GM18499 (cell line): ENCODE results near the gene ITGA8.
"Not testable (repeated sequence)": the region's sequence is repeated elsewhere in the genome, so short reads cannot be mapped to it uniquely, and the experiment has no call there.

Experiments used
- ATAC-seq: cut with Tn5 transposase; IDR thresholded peaks from one replicate; pipeline ENCODE4 v1.9.1; 2021; ENCODE audit warnings: moderate number of reproducible peaks; ENCODE audit not compliant: insufficient read depth, unreplicated experiment

Gene ITGA8

DNA sequence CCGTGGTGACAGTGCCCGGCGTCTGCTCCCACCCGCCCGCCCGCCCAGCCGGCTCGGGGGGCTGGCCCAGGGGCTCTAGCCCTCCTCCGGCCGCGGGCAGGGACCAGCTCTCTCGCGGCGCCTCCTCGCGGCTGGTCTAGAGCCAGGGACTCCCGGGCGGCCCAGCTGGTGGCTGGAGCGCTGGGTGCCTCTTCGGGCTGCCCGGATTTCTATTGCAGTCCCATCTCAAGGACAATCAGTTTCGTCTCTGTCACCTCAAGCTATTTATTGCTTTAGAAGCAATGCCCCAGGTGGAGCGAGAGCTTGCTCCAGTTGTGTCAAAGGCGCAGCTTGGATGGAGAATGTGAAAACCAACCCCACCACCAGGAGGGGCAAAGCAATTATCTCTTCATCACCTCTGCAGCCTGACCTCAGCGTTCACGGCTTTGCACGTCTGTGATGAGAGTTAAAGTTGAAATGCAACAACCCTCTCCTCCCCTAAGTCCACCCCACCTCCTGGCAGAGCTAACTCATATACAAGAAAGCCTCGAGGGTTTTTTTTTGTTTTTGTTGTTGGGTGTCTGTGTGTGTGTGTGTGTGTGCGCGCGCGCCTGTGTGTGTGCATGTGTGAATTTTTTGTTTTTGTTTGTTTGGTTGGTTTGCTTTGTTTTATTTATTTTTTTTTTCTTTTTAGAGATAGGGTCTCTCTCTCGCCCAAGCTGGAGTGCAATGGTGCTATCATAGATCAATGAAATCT lies at the start of gene ITGA8:
Gene ITGA8 (minus strand): TSS at position 24 of the 736 bp plus-strand sequence. CDS start 151 bp downstream, outside the sequence.
- ATAC-seq: no peak

DNA sequence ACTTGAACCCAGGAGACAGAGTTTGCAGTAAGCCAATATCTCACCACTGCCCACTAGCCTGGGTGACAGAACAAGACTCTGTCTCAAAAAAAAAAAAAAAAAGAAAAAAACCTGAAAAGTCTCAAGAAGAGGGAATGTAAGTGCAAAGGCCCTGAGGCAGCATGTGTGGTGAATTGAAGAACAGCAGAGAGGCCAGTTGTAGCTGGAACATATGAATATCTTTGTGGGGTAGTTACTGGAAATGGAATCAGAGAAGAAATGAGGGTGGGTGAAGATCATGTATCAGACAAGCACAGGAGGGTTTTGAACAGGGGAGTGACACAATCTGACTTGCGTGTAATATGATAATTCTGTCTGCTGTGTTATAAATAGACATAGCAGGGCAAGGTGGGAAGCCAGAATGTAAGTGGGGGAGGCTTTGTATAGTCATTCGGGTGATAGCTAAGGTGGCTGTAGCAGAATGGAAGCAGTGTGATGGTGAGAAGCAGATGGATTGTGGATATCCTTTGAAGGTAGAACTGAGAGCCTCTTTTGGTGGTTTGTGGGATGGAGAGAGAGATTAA lies 45.3 kb upstream of the ITGA8 start:
- no peak for ATAC-seq

DNA sequence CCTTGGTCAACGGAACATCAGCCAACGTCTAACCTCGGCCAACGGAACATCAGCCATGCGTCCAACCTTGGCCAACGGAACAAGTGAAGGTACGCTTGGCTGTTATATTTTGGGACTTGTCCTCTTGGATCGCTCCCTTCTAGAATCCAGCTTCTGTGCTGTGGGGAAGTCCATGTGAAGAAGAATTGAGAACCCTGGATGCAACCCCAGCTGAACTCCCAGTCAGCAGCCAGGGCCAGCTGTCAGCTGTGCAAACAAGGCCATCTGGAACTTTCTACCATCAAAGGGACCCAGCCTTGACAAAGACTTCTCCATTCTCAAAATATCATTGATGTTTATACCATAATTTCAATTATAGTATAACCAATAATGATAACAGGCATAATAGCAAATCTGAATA lies 43.3 kb upstream of the ITGA8 start:
- ATAC-seq: no peak

DNA sequence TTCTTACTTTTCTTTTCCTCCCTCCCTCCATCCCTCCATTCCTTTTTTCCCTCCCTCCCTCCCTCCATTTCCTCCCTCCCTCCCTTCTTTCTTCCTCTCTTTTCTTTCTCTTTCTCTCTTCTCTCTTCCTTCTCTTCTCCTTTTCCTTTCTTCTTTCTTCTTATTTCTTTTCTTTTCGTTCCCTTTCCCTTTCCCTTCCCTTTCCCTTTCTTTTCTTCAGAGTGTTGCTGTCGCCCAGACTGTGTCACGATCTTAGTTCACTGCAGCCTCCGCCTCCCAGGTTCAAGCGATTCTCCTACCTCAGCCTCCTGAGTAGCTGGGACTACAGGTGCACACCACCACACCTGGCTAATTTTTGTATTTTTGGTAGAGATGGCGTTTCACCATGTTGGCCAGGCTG lies 42.5 kb upstream of the ITGA8 start:
- not testable (repeated sequence) for ATAC-seq

DNA sequence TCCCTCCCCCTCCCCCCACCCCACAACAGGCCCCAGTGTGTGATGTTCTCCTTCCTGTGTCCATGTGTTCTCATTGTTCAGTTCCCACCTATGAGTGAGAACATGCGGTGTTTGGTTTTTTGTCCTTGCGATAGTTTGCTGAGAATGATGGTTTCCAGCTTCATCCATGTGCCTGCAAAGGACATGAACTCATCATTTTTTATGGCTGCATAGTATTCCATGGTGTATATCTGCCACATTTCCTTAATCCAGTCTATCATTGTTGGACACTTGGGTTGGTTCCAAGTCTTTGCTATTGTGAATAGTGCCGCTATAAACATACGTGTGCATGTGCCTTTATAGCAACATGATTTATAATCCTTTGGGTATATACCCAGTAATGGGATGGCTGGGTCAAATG lies 41.5 kb upstream of the ITGA8 start:
- not testable (repeated sequence) for ATAC-seq

DNA sequence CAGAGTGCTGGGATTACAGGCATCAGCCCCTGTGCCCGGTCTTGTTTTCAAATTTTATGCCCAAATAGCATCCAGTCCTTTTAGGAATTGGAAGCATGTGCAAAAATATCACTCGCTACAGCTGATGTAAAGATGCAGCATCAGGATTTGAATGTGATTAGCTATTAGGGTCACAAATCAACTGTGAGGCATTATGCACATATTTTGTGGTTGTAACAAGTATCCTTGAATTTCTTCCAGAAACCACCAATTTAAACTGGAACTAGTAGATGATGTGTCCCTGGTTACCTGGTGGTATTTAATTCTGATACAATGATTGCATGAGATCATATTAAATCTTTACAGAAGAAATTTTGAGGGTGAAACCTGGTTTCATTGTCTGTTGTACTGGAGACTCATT lies 41.0 kb upstream of the ITGA8 start:
- no peak for ATAC-seq

DNA sequence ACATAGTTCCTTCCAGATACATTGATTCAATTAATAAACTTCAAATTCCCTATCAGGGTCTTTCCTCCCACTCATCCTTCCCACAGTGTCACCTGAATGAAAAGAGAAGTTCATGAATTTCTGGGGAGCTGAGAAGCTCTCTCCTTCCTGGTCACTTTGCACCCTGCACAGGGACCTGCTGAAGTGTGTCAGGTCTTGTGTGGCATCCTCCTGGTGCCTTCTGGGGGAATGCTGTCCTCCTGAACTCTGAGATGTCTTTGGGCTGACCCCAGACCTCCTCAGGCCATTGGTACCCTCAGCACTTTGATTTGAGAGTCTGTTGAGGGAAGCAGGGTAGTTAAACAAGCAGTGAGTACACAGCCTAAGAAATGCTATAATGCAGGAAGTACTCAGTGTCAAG lies 39.5 kb upstream of the ITGA8 start:
- ATAC-seq: no peak

DNA sequence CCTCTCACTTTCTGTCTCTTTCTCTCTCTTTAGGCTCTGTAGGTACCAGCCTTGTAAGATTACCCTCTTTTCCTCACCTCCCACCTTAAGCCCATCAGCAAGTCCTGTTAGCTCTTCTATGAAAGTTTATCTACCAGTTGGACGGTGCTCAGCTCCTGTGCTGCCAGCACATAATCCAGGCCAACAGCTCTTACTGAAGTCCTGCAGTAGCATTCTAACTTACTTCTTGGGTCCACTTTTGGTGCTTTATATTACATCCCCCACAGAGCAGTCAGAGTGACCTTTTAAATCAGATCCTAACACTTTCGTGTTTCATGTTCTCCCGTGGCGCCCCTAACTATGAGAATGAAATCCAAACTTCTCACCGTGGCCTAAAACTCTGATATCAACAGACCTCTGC lies 38.9 kb upstream of the ITGA8 start:
- ATAC-seq: no peak

DNA sequence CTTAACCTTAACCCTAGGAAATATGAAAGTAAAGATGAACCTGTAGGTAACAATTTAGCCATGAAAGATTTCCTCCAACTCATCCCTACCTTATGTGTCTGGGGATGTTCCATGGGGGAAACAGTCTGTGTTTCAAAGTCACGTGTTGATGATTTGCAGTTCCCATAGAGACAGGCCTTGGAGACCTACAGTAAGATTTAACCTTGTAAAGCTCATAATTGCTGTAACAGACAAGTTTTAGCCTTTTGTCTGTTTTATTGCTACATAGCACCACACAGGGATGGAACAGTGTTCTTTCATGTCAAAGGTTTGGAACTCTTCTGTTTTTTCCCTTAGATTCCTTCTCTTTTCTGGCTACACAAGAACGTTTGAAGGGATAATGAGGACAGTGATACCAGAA lies 35.2 kb upstream of the ITGA8 start:
- ATAC-seq: no peak

DNA sequence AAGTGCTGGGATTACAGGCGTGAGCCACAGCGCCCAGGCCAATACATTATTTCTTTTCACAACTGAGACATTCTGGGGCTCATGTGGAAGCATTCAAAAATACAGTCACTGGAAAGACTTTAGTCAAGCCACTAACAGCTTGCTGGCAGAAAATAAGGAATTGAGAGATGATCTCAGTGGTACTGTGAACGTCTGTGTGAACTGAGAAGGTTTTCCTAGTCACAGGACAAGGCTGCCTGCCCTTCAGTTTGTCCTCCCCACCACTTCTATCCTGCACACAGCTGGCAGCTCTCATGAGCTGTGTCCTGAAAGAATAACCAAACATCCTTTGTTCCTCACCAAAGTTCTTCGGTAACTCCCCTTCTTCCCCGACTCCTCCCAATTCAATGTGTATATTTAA lies 31.3 kb upstream of the ITGA8 start:
- ATAC-seq: no peak

DNA sequence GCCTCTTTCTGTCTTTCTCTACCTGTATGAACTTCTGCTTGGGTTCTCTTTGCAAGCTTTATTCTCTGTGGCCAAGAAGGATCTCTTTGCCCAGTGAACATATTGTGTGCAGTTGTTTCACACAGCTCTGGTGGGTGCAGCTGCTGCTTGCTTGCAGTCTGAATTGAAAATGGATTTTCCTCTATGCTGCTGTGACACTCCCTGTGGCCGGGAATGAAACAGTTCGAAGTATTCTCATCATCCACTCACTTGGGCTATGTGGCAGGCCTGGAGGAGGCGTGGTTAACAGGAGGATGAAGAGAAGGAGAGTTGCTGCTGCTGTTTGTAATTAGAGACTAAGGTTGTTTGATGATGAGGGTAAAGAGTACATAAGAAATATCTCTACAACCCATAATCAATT lies 28.4 kb upstream of the ITGA8 start:
- no peak for ATAC-seq

DNA sequence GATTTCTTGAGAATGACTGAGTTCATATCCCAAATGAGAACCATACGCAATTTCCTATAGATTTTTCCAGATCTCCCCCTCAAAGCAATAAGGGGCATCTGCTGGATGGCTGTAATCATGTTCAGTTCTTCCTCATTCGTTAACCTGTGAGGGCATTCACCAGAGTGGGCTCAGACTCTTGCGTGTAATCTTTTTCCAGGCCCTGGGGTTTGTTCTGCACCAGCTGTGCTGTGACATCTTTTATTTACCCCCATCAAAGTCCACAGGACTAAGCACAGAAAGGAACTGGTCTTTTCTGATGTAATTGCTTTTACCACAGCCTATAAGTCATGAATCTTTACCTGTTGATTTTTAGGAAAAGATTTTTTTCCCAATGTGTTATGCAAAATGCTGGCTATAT lies 27.9 kb upstream of the ITGA8 start:
- ATAC-seq: no peak

DNA sequence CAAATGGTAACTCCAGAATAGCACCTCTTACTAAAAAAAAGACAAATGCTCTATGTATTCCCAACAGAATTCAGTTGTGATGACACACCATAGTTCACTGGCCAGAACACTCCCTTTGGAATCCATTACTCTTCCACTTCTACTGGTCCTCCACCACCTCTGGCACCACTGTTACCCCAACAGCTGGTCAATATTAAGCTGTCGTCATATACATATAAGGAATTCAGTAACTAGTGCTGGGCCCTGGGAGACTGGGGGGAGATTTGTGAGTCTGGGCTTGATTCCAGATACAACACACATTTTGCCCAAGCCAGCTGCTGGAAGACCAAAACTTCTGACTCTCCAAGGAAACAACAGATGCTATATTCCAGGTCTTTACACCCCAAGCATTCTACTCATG lies 26.0 kb upstream of the ITGA8 start:
- no peak for ATAC-seq

DNA sequence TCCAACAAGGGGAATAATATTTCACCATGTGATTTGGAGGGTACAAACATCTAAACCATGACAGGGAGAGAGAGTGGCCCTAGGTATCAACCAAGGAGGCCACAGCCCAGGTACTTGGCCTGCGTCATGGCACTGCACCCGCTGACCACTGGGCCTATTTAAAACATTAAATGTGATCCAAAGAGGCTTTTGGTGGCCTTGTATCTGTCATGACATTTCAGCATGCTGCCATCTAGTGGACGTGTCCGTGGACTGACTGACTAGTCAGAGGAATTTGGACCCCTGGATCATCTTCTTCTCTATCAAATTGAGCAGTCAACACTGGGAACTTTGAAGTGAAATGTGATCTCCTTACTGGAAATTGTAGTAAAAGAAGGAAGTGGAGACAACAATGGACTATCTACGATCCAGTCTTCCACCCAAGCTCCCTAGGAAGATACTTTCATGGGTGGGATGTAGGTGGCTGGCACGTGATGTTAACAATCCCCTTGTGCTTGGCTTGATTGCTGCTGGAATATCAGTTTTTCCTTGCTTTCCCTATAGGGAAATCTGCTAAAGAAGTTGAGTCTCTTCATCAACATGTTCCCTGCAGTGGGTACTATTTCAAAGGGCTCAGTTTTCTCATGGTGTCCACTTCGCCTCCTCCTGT lies 24.6 kb upstream of the ITGA8 start:
- no peak for ATAC-seq

DNA sequence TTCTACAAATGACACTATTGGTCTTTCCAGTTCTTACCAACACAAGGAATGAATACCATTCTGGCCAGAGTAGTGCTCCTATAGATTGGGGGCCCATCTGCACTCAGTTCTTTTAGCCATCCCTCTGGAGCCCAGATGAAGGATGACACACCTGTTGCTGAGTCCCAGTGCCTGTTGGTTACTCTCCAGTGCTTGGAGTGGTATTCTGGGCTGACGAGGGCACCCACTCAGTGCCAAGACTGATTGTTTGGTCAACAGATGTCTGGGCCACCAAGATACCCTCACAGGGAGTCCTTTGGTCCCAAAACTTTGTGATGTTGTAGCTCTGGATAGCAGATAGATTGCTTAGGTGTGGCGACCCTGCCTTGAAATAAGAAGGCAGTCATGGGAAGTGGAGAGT lies 23.7 kb upstream of the ITGA8 start:
- ATAC-seq: no peak

DNA sequence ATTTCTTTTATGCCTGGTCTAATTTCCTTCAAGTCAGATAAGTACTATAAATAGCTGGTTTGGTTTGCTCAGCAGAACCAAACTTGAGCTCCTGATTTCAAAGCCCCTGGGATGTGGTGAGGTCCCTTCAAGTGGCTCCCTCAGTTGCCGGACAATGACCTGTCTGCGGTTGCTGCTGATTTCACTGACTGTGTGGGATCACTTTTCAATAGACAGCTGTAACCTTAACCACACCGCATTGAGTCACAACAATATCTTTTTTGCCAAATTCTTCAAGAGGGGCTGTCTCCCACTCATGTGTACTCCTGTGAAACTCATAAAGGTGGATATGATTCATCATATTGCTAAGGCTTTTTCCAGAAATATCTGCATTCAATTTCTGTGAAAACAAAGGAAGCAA lies 23.1 kb upstream of the ITGA8 start:
- no peak for ATAC-seq

DNA sequence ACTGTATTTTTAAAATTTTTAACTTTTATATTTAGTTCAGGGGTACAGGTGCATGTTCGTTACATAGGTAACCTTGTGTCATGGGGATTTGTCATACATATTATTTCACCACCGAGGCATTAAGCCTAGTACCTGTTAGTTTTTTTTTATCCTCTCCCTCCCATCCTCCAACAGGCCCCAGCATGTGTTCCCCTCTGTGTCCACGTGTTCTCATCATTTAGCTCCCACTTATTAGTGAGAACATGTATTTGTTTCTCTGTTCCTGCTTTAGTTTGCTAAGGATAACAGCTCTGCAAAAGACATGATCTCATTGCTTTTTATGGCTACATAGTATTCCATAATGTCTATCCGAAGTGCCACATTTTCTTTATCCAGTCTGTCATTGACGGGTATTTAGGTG lies 22.4 kb upstream of the ITGA8 start:
- no peak for ATAC-seq

DNA sequence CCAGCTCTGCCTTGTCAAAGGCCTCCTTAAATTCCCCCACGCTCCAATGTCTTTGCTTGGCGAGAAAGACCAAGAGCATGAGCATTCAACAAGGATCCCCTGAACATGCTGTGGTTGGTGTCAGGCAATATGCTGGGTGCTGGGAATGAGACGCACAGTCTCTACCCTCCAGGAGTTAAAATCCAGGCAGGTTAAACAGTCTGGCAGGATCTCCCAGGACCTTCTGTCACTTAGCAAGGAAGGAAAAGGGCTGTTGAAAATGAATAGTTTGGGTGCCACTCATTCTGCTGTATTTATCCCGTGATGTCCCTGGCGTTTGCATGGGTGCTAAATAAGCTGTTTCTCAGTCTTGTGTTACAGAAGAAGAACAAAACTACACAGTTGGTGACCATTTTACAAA lies 21.9 kb upstream of the ITGA8 start:
- ATAC-seq: no peak

DNA sequence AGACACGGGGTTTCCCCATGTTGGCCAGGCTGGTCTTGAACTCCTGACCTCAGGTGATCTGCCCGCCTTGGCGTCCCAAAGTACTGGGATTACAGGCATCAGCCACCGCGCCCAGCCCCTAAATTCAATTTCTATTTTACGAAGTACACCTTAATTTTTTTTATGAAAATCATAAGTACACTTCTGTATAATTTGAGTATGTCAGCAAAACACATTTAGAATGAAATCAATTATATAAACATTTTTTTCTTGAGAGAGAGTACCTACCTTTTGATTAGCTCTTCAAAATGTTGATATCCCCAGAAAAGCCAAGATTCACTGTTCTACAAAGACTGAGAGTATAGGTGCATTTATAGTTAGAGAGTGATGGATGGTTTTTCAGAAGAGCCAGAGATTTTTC lies 20.5 kb upstream of the ITGA8 start:
- no peak for ATAC-seq

DNA sequence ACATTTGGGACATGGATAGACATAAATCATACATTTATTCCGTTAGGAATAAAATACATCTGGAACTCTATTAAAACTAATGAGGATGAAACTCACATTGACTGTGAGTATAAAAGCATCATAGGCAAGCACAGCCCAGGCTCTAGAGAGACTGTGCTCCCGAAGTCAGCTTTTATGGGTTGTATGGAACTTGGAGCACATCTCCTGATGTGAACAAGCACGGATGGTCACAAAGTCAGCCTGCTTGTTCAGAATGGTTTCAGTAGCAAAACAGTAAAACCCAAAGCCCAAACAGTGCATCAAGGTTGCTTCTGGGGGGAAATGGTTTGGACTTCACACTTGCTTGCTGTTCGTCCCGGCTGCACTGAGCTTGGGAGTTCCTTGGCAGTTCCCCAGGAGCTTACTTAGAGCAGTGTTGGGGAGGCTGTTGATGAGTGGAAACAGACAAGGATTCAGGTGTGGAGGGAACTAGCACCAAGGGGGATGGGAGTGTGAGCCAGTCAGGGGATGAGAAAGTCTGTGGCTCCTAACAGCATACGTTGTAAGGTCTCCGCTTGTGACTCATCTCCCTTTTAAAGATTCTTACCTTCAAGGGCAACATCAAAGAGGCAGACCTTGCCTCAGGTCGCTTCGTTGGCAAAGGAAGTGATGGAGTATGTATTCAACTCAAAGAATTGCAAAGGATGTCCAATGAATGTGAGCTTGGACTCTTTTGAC lies 19.7 kb upstream of the ITGA8 start:
- no peak for ATAC-seq

DNA sequence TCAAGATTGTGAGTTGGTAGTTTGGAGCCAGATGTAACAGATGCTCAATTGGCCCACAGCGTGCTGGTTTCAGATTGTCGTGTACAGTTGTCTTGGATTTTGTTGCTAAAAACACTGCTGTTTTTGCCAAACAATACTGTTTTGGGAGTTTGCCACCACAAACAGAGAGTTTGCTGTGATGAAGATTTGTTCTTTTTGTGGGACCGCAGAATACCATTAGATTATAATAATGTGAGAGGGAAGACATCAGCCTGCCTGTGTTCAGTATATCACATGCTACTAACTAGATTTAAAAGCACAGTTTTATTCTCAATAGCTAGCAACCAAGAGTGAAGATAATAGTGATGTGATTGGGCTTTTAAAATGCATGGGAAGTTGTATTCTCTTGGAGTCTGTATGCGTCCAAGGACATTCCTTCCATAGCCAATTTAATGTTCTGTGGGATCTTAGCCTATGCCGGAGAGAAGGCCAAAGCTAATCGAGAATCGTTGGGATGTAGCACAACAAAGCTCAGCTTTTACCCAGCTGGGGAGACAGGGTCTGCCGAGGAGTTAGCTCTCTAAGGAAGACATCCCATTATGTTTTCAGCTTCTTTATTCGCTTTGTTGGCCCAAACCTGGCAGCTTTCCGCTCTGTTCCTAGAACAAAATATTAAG lies 18.7 kb upstream of the ITGA8 start:
- ATAC-seq: no peak
